DND-41 (cell line): ENCODE data around the gene TFAP2B.

Experiments used
- ATAC-seq: fragments of 200-7000 bp; cut with Tn5 transposase; 3 replicates; pipeline ENCODE4 v1.9.1; 2021; ENCODE audit warnings: low read depth; ENCODE audit not compliant: insufficient read depth
- DNase-seq: peaks from one replicate; pipeline ENCODE4 v3.0.0-alpha.2; 2020
- H2AFZ ChIP-seq: 2 replicates; pipeline ENCODE4 v1.6.0; 2012; ENCODE audit warnings: low read depth, low read length
- H3K27ac ChIP-seq: 2 replicates; pipeline ENCODE4 v1.5.1; 2012; ENCODE audit warnings: low read length, inconsistent platforms
- H3K27me3 ChIP-seq: fragments of 200-600 bp; sonication (generic); 2 replicates; pipeline ENCODE4 v1.6.0; 2012; ENCODE audit warnings: low read length, mild to moderate bottlenecking, inconsistent platforms; ENCODE audit not compliant: insufficient read depth, poor library complexity
- H3K36me3 ChIP-seq: 2 replicates; pipeline ENCODE4 v1.5.1; 2012; ENCODE audit warnings: low read length, inconsistent platforms; ENCODE audit not compliant: insufficient read depth
- H3K4me1 ChIP-seq: 2 replicates; pipeline ENCODE4 v1.5.1; 2012; ENCODE audit warnings: mild to moderate bottlenecking, low read length; ENCODE audit not compliant: insufficient read depth
- H3K4me2 ChIP-seq: 2 replicates; pipeline ENCODE4 v1.6.0; 2012; ENCODE audit warnings: mild to moderate bottlenecking, moderate library complexity, low read length, inconsistent platforms; ENCODE audit not compliant: insufficient read depth
- H3K4me3 ChIP-seq, 2 experiments: fragments of 200-600 bp in 1 of 2; shearing (Covaris generic) in 1 of 2; 2 replicates each; pipeline ENCODE4 v1.5.1; 2012 to 2016; ENCODE audit warnings: inconsistent platforms in 2 of 2, low read length in 2 of 2, mild to moderate bottlenecking in 2 of 2, low read depth in 1 of 2, moderate library complexity in 1 of 2
- H3K79me2 ChIP-seq: 2 replicates; pipeline ENCODE4 v1.6.0; 2012; ENCODE audit warnings: low read length, inconsistent platforms; ENCODE audit not compliant: insufficient read depth
- H3K9ac ChIP-seq: 2 replicates; pipeline ENCODE4 v1.6.0; 2012; ENCODE audit warnings: low read depth, mild to moderate bottlenecking, inconsistent platforms, low read length, moderate library complexity
- H3K9me3 ChIP-seq: 2 replicates; pipeline ENCODE4 v1.5.1; 2012; ENCODE audit warnings: low read length, moderate library complexity, mild to moderate bottlenecking, inconsistent platforms; ENCODE audit not compliant: insufficient read depth, severe bottlenecking
- H4K20me1 ChIP-seq: 2 replicates; pipeline ENCODE4 v1.6.0; 2012; ENCODE audit warnings: low read length; ENCODE audit not compliant: insufficient read depth
- CTCF ChIP-seq: IDR thresholded peaks from 2 replicates; pipeline ENCODE4 v1.5.1; 2012; ENCODE audit warnings: borderline replicate concordance, low read length, moderate library complexity, mild to moderate bottlenecking; ENCODE audit not compliant: poor library complexity, severe bottlenecking; ENCODE audit errors: extremely low read depth
- EZH2 ChIP-seq: IDR thresholded peaks from 3 replicates; pipeline ENCODE4 v1.6.1; 2012; ENCODE audit warnings: borderline replicate concordance, low read depth, mild to moderate bottlenecking, moderate library complexity, low read length, inconsistent platforms; ENCODE audit not compliant: severe bottlenecking

The TFAP2B gene

GRCh38 chr6:50823094-50823920 lies 4.6 kb downstream of the TFAP2B start:
- H4K20me1 ChIP-seq = no peaks in the 10 kb centered on the region
- DNase-seq = no peak
- H3K4me1 ChIP-seq = no peaks in the 10 kb centered on the region
- H3K27me3 ChIP-seq = no peaks in the 10 kb centered on the region
- no peak overlapping the region for H3K4me3 ChIP-seq
- H3K79me2 ChIP-seq = no peaks in the 10 kb centered on the region
- no peak overlapping the region for H3K9ac ChIP-seq
- H3K27ac ChIP-seq = no peak overlapping the region
- no peak overlapping the region for H2AFZ ChIP-seq
- H3K36me3 ChIP-seq = no peaks in the 10 kb centered on the region
- ATAC-seq = no peak
- H3K9me3 ChIP-seq = no peaks in the 10 kb centered on the region
- H3K4me2 ChIP-seq = no peak overlapping the region
- no peak for TF ChIP-seq EZH2
- no peak for TF ChIP-seq CTCF

- Histone ChIP-seq H3K4me3 (no peak overlapping the region), H4K20me1 (no peaks in the 10 kb centered on the region), H3K36me3 (no peaks in the 10 kb centered on the region), H3K9me3 (no peaks in the 10 kb centered on the region), H2AFZ (no peak overlapping the region), H3K79me2 (no peaks in the 10 kb centered on the region), H3K9ac (no peak overlapping the region), H3K4me2 (no peak overlapping the region), H3K4me1 (no peaks in the 10 kb centered on the region), H3K27ac (no peak overlapping the region), H3K27me3 (no peaks in the 10 kb centered on the region)
- TF ChIP-seq EZH2 (no peak), CTCF (no peak)
- no peak for DNase-seq
- no peak for ATAC-seq
These were observed 5.9 kb downstream of the TFAP2B start for GRCh38 chr6:50824552-50824951.

GRCh38 chr6:50825375-50826036 lies 6.8 kb downstream of the TFAP2B start:
- H3K4me2 ChIP-seq = no peak overlapping the region
- no peak overlapping the region for H3K27ac ChIP-seq
- no peaks in the 10 kb centered on the region for H3K27me3 ChIP-seq
- H3K9me3 ChIP-seq = no peaks in the 10 kb centered on the region
- TF ChIP-seq CTCF (no peak), EZH2 (no peak)
- ATAC-seq = no peak
- no peak overlapping the region for H3K4me3 ChIP-seq
- H3K9ac ChIP-seq = no peak overlapping the region
- no peaks in the 10 kb centered on the region for H3K4me1 ChIP-seq
- H4K20me1 ChIP-seq = no peaks in the 10 kb centered on the region
- H3K36me3 ChIP-seq = no peaks in the 10 kb centered on the region
- no peaks in the 10 kb centered on the region for H3K79me2 ChIP-seq
- H2AFZ ChIP-seq = no peak overlapping the region
- DNase-seq = no peak
